ENCODE results near the gene PNISR.

GRCh38 chr6:99359800-99360199, 65.3 kb downstream of the PNISR start:
- no peak for TF ChIP-seq EZH2 (IDR thresholded peaks at IDR 0.05)
- TF ChIP-seq POLR2AphosphoS5 (IDR thresholded peaks at IDR 0.05; ENCODE audit: borderline replicate concordance, low read depth, low read length), result no peak

All from SK-N-MC (cell line).